NCI-H2029 (cell line): ENCODE results near the gene DCAF12L1.

Experiments
- DNase-seq: peaks from one replicate; lab custom pipeline; 2025; lab: John Stamatoyannopoulos, UW

The DCAF12L1 gene

GRCh38 chrX:126552313-126553022 lies at the start of gene DCAF12L1:
Gene DCAF12L1, minus strand, starts transcription at chrX:126552814. Its CDS starts 206 bp downstream, at chrX:126552608.
- DNase-seq, result no peak

GRCh38 chrX:126580877-126581276 lies 28.3 kb upstream of the DCAF12L1 start:
- DNase-seq, result no peak

- no peak for DNase-seq
Observed at GRCh38 chrX:126575911-126576310, 23.3 kb upstream of the DCAF12L1 start.

- no peak for DNase-seq
Observed at GRCh38 chrX:126557151-126557550, 4.5 kb upstream of the DCAF12L1 start.

GRCh38 chrX:126551725-126552312 lies 795 bp downstream of the DCAF12L1 start:
- DNase-seq, result no peak

- no peak for DNase-seq
Observed at GRCh38 chrX:126551306-126551705, 1.3 kb downstream of the DCAF12L1 start.

GRCh38 chrX:126550816-126551215 lies 1.8 kb downstream of the DCAF12L1 start:
- DNase-seq, result no peak

GRCh38 chrX:126509923-126510322 lies 42.7 kb downstream of the DCAF12L1 start:
- DNase-seq, result no peak
